DMS153 treated with DMSO at 0.1 percent for 48 hours (cell line): ENCODE measurements around the gene GPR55.

Experiments used
- DNase-seq: peaks from one replicate; lab custom pipeline; 2025; ENCODE audit not compliant: unreplicated experiment; lab: John Stamatoyannopoulos, UW

The GPR55 gene

DNA sequence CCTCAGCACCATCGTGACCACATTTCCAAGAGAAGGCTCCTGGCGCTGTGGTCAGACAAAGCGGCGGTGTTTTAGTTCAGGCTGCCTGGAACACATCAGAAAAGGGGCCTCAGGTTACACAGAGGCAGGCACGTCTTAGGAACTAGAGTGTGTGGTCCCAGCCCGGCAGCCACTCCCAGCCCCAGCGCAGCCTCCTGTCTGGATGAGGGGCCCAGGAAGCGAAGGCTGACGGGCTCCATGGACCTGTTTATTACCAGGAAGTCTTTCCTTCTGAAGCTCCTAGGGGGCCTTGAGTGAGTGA, 10.0 kb upstream of the GPR55 start:
- no peak for DNase-seq

DNA sequence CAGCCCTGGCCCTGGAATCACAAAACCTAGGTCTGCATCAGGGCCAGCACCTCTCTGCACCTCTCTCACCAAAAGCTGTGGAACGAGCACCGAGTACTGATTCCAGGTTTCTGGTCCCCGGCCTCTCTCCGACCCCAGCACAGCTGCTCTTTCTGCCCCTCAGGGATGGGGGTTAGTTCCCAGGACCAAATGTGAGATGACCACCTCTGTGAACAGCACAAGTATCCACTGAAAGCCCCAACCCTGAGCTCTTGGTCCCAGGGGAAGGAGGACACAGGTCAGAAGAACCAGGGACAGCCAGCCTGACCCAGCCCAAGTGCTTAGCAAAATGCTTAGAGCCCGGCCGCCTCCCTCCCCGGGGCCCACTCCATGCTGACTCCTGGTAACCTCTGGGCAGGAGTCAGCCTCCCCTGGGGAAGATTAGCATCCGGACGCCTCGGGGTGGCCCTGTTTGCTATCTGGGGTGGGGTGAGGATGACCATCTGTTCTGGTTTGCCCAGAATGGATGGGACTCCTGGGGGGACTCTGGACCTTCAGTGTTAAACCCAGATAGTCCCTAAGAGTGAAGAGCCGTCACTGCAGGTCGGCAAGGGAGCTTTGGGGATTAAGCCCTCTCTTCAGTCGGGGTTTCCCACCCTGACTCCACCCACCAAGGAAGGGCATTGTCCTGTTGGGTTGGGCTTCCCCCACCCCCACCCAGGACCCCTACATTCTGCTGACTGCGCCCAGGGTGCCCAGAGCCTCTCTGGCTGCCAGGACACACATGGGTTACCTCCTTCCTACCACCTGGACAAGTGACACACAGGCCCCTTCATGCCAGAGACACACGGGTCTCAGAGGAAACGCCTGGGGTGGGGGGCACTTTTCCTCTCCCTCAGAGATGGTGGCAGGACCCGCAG, 9.4 kb upstream of the GPR55 start:
- DNase-seq: no peak

DNA sequence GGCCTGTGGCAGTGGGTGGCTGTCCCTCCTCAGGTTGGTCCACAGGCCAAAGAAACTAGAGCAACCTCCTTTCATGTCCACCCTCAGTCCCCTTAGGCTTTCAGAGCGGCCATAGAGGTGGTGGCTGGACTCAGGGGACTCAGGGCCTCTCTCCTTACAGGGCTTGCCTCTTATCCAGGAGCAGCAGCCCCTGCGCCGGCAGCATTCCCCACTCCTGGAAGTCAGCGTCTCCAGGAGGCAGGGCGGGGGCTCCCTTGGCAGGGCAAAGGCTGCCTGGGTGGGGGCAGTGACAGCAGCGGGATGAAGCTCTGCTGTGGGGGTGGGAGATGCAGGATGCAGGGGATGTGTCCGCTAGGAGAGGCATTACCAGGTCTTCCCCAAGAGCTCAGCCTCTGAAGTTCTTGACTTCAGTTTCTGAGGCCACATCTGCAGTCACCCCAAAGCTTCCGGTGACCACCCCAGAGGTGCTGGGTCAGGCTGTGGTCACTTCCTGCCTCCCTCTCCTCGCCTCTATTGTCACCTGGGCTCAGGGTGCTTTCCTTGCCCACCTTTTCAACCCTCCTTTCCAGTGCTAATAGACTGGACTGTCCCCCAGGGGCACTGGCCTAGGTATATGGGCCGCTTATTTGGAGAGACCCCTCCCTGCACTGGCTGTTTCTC, 8.6 kb upstream of the GPR55 start:
- no peak for DNase-seq

DNA sequence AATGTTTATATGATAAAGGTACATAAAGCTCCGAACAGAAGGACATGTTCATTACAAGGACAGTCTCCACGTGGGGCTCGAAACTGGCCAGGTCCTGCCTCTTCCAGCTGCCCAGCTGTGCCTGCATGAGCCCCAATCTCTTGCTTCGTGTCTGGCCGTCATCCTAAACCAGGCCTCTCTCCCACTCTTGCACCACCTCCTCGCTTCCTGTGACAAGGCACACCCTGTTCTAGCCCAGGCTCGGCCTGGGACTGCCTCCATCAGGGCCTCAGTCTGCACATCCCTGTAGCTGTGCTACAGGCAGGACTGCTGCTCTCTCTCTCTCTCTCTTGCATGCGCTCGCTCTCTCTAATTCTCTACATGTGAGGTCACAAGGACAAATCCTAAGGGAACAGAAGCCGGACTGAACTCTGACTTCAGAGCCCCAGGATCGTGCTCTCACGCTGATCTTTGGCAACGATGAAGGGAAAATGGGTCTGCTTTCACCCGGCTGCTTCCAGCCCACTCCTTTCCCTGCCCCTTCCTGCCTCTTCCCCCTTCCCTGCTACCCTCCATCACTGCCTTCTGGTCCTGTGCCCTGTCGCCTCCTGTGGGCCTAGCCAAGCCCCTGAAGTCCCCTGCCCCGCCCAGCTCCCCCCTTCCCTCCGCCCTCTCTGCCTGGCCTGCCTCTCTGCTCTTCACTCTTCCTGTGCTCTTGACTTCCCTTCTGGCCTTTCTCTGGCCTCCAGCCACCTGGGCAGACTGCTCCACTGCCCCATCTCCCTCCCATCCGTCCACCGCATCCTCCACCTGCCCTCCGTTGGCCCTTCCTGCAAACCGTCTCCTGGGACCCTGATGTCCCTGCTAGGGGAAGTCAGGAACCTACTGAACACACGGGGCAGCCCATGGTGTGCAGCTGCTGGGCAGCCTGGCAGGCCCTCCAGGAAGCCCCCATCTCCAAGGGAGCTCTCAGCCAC, 7.8 kb upstream of the GPR55 start:
- DNase-seq: no peak

DNA sequence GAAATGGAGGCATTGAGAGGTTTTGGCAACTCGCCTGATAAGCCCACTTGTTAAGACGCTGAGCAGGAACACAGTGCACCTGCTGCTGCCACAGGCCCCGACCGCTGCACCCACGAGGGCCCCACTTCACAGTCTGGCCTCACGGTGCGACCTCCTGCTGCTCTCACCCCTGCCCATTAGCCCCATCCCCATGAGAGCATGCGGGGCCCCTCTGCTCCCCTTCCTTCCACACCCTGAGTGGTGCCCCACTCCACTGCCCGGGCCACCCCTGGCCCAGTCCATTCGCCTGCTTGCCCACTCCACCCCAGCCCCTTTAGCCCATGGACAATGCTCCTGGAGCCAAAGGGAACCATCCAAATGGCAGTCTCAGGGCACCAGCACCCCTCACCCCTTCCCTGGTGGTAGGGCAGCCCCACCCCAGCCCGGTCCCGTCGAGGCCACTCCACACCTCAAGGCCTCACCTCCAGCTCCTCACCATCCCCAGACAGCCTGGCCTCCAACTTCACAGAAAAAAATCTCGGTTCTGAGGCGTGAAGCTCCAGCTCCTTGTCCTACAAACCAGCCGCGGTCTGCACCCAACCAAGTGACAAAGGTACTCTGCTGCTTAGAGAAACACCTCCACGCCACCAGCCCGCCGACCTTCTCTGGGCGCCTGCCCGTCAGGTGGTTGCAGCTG, 6.7 kb upstream of the GPR55 start:
- DNase-seq: no peak

DNA sequence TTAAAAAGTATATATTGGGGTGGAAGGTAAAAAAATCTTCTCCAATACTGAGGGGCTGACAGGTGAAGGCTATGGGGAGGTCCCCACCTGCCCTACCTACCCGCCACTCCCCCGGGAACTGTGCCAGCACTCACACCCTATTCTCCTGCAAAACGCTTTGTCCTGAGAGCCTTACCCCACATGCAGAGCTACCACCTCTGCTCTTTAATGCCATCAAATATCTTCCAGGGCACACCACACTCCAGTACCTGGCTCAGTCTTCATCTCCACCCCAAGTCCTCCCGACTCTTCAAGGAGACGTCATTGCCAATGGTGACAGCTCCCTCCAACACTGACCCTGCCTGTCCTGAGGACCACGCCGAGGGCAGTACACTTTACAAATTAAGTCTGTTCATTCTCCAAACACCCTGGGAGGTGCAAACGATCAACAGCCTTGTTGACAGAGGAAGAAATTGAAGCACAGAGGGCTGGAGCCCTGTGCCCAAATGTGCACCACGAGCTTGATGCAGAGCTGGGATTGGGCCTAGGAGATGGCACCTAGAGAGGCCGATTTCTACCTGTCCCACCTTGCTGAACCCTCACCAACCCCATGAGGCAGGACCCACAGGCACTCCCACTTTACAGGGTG, 6.0 kb upstream of the GPR55 start:
- DNase-seq: no peak

DNA sequence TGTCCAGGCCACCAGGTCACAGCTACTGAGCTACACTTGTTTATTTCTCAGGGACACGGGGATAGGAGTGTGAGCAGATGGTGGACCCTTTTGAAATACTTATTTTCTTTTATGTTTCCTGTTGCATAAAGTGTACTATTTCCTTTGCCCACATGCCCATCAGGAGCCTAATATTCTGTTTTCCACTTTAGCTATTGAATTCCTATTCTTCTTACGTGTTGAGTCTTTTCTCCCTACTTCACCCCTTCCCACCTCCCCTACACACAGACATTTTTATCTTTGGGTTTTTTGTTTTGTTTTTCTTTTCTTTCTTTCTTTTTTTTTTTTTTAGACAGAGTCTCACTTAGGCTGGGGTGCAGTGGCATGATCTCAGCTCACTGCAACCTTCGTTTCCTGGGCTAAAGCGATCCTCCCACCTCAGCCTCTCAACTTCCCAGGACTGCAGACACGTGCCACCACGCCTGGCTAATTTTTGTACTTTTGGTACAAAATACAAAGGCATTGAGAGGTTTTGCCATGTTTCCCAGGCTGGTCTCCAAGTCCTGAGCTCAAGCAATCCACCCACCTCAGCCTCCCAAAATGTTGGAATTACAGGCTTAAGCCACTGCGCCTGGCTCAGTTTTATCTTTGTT, 5.2 kb upstream of the GPR55 start:
- DNase-seq: no peak

DNA sequence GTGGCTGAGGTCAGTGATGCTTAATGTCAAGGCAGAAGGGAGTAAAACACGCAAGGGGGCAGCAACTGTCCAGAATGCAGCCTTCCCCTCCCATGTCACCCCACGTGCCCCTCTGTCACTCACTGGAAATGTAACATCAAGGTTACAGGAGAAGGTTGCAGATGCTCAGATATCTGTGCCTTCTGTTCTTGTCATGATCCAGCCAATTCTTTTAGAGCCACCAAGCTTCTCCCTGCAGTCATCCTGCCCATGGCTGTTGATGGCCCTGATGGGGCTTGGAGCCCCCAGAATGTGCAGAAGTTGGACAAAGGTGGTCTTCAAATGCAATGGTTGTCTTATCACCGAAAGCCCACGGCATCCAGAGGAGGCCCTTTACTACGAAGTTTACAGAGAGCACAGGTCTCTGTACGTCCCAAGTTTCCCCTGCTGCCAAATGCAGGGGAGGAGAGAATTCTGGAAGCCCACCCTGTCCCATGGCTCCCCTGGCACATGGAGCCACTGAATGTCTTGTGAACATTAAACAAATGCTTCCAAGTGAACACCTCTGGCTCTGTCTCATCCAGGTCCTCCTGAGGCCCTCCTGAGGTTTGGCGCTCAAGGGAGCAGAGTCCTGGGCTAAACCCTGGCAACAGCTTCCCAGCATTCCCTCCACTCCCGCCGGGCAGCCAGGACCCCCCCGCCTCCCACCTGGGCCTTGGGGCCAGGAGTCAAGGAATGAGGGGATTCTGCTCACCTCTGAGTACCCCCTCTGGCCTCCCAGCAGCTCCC, 4.5 kb upstream of the GPR55 start:
- no peak for DNase-seq

DNA sequence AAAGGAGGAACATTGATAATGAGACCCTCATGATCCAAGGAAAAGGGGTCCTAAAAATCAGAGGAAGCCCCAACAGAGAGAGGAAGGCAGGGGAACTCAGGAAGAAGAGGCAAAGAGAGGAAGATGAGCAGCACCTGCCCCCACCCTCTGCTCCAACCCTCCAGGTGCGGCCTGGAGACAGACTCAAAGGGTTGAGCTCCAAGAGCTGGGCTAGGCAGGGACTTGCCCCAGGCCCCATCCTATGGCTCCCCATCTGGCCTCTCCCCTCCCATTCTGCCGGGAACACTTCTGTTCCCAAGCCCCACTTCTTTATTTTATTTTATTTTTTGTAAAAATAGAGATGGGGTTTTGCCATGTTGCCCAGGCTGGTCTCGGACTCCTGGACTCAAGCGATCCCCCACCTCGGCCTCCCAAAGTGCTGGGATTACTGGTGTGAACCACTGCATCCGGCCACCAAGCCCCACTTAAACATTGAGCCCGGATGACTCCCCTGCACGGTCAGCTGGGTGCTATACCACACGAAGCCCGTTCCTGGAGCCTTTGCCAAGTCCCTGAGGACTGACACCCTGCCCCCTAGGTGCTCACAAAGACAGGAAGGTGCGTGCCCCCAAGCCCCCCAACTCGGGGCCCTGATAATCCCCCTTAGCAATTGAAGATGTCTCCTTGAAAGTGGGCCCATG, 3.8 kb upstream of the GPR55 start:
- no peak for DNase-seq

DNA sequence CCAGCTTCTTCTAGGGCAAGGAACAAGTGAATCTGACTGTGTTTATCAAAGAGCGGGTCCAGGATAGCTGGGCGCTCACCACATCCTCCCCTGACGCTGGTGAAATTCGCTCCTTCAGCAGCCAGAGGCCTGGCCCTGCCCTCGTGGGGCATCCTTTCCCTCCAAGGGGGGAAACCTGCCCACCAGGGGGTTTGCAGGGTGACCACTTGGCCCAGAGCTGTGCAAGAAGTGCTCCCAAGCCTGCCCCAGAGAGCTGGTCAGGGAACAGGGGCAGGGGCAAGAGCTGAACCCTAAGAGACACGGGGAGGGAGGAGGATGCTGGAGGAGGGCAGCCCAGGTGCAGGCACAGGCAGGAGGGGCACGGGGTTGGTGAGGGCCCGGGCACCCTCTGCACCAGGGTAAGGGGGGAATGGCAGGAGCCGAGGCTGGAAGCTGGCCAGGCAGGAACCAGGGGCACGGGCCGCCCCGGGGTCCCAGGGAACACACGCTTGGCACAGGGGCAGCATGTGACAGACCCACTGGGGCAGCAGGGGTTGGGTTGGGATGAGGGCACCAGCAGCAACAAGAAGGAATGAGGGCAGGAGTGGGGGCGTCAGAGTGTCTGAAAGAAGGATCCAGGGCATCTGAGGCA, 2.8 kb upstream of the GPR55 start:
- no peak for DNase-seq

DNA sequence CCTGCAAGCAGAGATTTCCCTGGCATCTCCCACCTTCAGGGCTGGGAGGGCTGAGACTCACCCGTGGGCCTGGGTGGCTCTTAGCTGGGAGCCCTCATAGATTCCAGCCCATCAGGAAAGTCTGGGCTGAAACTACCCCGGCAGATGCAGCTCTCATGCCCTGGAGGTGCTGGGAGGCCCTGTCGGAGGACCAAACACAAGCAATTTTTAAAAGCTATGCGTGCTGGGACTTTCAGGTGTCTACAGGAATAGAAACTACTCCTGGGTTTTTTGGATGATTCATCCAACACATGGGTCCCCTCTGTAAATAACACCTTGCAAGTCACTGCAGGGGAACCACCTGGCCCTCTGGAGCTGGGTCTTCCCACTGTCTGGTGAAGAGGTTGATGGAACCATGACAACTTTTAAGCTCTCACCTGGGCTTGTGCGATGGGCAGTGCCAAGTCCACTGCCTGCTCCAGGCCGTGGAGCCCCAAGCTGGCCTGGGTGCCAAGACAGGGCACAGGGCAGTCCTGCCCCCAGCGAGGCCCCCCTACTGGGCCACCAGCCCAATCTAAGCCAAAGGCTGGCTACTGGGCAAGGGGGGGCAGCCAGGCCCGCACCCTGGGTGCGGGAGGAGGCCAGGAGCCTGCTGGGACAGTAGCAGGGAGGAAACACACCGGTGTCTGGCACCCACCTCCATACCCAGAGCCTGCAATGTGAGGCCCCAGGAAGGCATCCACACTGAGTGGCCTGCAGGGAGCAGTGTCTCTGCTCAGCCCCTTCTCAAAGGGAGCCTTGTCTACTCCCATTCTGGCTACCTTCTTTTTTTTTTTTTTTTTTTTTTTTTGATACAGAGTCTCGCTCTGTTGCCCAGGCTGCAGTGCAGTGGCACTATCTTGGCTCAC, 1.1 kb upstream of the GPR55 start:
- DNase-seq: no peak

DNA sequence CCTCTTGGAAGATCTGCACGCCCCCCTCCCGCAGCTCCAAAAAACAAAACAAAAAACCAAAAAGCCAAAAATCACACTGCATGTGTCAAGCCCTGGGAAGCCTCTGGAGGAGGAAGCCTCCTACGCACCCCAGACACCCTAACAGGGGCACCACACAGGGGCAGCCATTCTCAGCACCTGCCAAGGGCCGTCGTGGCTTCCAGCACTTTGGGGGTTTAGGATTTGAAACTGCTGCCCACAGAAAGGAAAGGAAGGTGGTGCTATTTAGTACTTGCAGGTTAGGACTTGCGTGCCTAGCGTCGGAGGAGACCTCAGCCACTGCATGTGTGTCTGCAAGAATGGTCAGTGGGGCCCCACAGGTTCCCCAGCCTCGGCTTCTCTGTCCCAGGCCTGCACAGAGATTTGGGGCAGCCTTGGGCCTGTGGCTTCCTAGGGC, 419 bp upstream of the GPR55 start:
- no peak for DNase-seq

DNA sequence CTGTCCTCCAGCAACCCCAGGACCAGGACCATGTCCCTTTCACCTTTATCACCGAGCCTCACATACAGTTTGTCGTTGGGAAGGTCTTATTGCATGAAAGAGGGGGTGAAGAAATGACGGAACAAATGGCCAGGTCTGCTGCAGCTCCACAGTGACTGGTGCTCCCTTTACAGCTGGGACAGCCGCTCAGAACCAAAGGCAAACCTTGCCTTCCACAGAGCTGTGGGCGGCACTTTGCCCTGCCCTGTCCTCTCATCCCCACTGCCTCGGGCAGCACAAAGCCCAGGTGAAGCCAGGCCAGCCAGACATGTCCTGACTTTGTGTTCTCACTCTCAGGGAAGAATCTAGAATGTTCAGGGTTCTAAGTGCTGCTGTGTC, 961 bp downstream of the GPR55 start:
- DNase-seq: no peak

DNA sequence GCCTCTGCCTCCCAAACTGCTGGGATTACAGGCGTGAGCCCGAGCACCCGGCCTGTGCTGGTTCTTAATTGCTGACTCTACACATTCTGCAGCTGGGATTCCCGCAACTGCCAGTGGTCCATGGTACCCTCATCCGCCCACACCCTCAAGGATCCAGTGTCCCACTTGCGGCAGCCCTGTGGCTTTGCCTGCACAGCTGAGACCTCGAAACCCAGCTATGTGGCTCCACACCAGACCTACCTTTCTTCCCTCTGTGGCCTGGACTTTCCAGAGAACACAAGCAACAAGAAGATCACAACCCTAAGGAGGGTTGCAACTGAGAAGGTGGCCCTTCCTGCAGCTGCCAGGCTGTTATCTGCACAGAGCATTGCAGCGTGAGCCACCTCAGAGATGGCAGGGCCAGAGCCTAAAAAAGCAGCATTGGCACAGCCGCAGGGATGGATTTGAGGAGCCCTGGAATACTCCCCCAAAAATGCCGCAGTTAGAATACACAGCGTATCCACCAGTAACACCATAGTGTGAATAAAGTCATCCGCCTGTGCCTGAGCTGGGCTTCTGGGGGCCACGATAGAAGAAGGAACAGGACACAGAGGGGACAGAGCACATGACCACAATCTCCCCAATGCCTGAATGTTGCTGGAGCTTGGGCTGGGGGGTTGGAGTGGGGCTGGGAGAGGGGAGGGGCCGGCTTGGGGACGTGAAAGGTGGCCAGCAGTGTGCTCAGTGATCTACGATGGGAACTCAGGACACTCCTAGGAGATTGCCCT, 1.9 kb downstream of the GPR55 start:
- no peak for DNase-seq

DNA sequence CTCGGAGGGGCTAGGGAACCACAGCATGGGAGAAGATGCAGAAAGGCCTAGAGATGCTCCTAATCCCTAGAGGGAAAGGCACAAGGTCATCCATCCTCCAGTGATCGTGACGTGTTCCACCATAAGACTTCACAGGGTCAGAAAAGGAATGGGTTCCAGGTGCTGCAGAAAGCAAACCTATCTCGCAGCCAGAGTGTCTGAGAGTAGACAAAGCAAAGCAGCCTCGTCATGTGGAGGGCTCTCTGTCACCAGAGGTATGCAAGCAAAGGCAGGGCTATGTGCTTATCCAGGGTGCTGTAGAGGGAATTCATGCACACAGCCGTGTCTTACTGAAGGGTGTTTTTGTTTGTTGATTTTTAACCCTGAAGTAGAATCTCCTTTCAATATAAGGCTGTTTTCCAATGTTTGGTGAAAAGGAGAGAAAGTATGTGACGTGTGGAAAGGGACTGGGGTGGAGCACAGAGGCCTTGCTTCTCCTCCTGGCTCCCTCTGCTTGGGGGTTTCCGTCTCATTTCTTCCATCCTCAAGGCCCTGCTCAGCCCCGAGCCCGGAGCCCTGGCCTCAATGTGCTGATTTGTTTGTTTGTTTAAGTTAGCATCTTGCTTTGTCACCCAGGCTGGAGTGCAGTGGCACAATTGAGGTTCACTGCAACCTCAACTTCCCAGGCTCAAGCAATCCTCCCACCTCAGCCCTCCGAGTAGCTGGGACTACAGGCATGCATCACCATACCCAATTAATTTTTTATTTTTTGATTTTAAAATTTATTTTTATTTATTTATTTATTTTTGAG, 3.0 kb downstream of the GPR55 start:
- DNase-seq: no peak

DNA sequence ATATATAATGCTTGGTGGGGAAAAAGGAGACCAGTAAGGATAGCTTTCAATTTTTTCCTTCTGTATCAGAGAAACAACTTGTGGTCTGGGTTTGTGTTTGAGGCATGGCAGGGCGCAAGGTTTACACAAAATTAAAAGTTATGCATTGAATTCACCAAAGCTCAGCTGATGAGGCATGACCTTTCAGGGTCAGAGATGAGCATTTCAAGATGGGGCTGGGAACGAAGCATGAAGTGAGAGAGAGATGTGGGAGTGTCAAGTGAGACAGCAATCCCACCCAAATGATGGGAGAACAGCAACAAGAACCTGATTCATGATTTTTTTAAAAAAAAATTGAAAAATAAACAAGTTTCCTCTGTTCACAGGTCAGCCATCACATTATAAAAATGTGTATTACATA, 4.9 kb downstream of the GPR55 start:
- no peak for DNase-seq
